Activated naive CD8-positive, alpha-beta T cell treated with anti-CD3 and anti-CD28 coated beads, Interleukin-2, amount 10 ng/mL, durations not matched to agents 7 days and 5 days (primary cell): ENCODE results near the gene SLC2A1. TPM values are rescaled to one million over a fixed set of nuclear protein-coding genes. Genes with fewer than 3 reads are reported as not detected.
"Not testable (repeated sequence)": the region's sequence is repeated elsewhere in the genome, so short reads cannot be mapped to it uniquely, and the experiment has no call there.

Source experiments
- ATAC-seq: fragments of 150-1000 bp; cut with Tn5 transposase; one replicate; pipeline ENCODE4 v1.10.0; 2021; ENCODE audit warnings: low read depth, moderate library complexity
- POLR2A ChIA-PET: fragments of 350-600 bp; sonication (Branson Sonifier 250); formaldehyde crosslinking; loops from one replicate; lab custom pipeline; 2021; ENCODE audit warnings: antibody characterized with exemption; lab: Charles Lee
- DNase-seq: peaks from one replicate; pipeline ENCODE4 v3.0.0; 2021
- H3K27ac Mint-ChIP-seq: one replicate; pipeline ENCODE4 v1.8.0; 2022; ENCODE audit warnings: mild to moderate bottlenecking, mixed read lengths
- H3K27me3 Mint-ChIP-seq: one replicate; pipeline ENCODE4 v1.8.0; 2022; ENCODE audit warnings: mild to moderate bottlenecking, moderate library complexity, mixed read lengths
- H3K36me3 Mint-ChIP-seq: one replicate; pipeline ENCODE4 v1.8.0; 2021; ENCODE audit warnings: mild to moderate bottlenecking, mixed read lengths
- H3K4me1 Mint-ChIP-seq: one replicate; pipeline ENCODE4 v1.8.0; 2021; ENCODE audit warnings: mixed read lengths
- H3K4me3 Mint-ChIP-seq: one replicate; pipeline ENCODE4 v1.8.0; 2022; ENCODE audit warnings: mild to moderate bottlenecking, moderate library complexity, mixed read lengths
- H3K9me3 Mint-ChIP-seq: one replicate; pipeline ENCODE4 v1.8.0; 2021; ENCODE audit warnings: mixed read lengths
- total RNA-seq, 2 experiments: library from RNA; stranded (reverse); gene quantifications; one replicate each; pipeline ENCODE4 v1.2.3, GENCODE V29; 2021

SLC2A1 gene
- total RNA-seq, 2 experiments from 2014 or later, result 80.8 to 82.3 TPM

GRCh38 chr1:42908046-42908445 lies 50.6 kb downstream of the SLC2A1 start:
- no peak for DNase-seq
- H3K36me3 Mint-ChIP-seq, result no peaks in the 10 kb centered on the region
- H3K27ac Mint-ChIP-seq, result no peak overlapping the region
- peaks cover 2% of the 10 kb centered on the region for H3K27me3 Mint-ChIP-seq
- H3K4me1 Mint-ChIP-seq, result no peaks in the 10 kb centered on the region
- ATAC-seq, result no peak
- H3K9me3 Mint-ChIP-seq, result no peaks in the 10 kb centered on the region
- no peak overlapping the region for H3K4me3 Mint-ChIP-seq
- POLR2A ChIA-PET, result no interaction called here

DNA sequence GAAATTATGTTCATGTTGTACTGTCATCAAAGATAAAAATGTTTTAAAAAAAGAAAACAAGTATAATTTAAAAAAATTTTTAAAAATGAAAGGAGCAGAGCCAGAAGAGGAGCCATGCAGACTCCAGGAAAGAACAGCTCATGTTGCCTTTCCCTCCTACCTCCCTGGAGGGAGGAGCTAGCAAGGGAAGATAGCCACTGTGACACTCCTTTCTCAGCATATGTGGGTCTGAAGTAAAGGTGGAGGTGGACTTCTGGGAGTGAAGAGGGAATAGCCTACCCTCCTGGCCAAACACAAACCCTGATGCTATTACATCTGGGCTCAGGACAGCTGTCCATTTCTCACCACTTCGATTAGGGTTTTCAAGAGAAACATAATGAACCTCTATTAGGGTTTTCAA lies 54.2 kb downstream of the SLC2A1 start:
- Mint-ChIP-seq H3K9me3 (no peaks in the 10 kb centered on the region), H3K27me3 (peaks cover 6% of the 10 kb centered on the region), H3K4me3 (no peak overlapping the region), H3K4me1 (no peaks in the 10 kb centered on the region), H3K27ac (no peak overlapping the region), H3K36me3 (no peaks in the 10 kb centered on the region)
- DNase-seq, result no peak
- POLR2A ChIA-PET, result interaction anchor here (1.0 kb wide), 1 partner anchor 58 kb away, joined by 3 read pairs; the partner anchor contains the start of gene ZNF691
- ATAC-seq, result no peak

- H3K4me3 Mint-ChIP-seq, DNase-seq, ATAC-seq, H3K36me3 Mint-ChIP-seq, H3K27ac Mint-ChIP-seq, H3K4me1 Mint-ChIP-seq, POLR2A ChIA-PET: not testable (repeated sequence)
- peaks cover 18% of the 10 kb centered on the region for H3K9me3 Mint-ChIP-seq
- H3K27me3 Mint-ChIP-seq, result peaks cover 36% of the 10 kb centered on the region
Observed at GRCh38 chr1:42899960-42900359, 58.7 kb downstream of the SLC2A1 start.

GRCh38 chr1:42891465-42892138 lies 67.1 kb downstream of the SLC2A1 start:
- POLR2A ChIA-PET, result no interaction called here
- peaks cover 21% of the 10 kb centered on the region for H3K27me3 Mint-ChIP-seq
- H3K27ac Mint-ChIP-seq, result no peak overlapping the region
- ATAC-seq (no peak), DNase-seq (no peak)
- H3K4me1 Mint-ChIP-seq, result no peaks in the 10 kb centered on the region
- H3K9me3 Mint-ChIP-seq, result peaks cover 2% of the 10 kb centered on the region
- no peak overlapping the region for H3K4me3 Mint-ChIP-seq
- no peaks in the 10 kb centered on the region for H3K36me3 Mint-ChIP-seq

- DNase-seq, result no peak
- Mint-ChIP-seq H3K4me1 (no peaks in the 10 kb centered on the region), H3K36me3 (no peaks in the 10 kb centered on the region), H3K4me3 (no peak overlapping the region), H3K27me3 (peaks cover 15% of the 10 kb centered on the region), H3K9me3 (no peaks in the 10 kb centered on the region), H3K27ac (no peak overlapping the region)
- POLR2A ChIA-PET, result no interaction called here
- ATAC-seq, result no peak
Observed at GRCh38 chr1:42889264-42889663, 69.4 kb downstream of the SLC2A1 start.

GRCh38 chr1:42888013-42888633 lies 70.5 kb downstream of the SLC2A1 start:
- Mint-ChIP-seq H3K27ac (no peak overlapping the region), H3K9me3 (no peaks in the 10 kb centered on the region), H3K36me3 (no peaks in the 10 kb centered on the region), H3K4me3 (no peak overlapping the region), H3K4me1 (no peaks in the 10 kb centered on the region), H3K27me3 (peaks cover 20% of the 10 kb centered on the region)
- no peak for DNase-seq
- no peak for ATAC-seq
- POLR2A ChIA-PET, result no interaction called here

DNA sequence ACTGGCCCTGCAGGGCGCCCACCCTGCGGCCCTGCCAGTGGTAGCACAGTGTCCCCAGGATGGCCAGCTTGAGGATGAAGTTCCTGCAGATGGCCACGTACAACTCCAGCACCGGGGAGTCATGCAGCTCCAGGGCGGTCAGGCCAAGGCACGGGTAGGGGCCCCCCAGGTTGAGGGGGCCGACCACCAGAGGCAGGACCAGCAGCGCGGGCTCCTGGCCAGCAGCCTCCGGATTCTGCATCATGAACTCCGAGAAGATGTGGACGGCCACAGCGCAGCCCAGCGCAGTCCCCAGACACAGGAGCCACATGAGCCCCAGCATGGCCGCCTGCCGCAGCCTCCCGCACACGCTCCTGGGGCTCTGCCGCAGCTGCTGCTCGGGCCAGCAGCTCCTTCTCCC lies 71.3 kb downstream of the SLC2A1 start:
- Mint-ChIP-seq H3K36me3 (no peaks in the 10 kb centered on the region), H3K27me3 (peaks cover 18% of the 10 kb centered on the region), H3K27ac (no peak overlapping the region), H3K4me3 (no peak overlapping the region), H3K4me1 (no peaks in the 10 kb centered on the region), H3K9me3 (no peaks in the 10 kb centered on the region)
- DNase-seq (no peak), ATAC-seq (no peak)
- POLR2A ChIA-PET, result no interaction called here

GRCh38 chr1:42886800-42887199 lies 71.9 kb downstream of the SLC2A1 start:
- POLR2A ChIA-PET, result no interaction called here
- no peaks in the 10 kb centered on the region for H3K36me3 Mint-ChIP-seq
- H3K9me3 Mint-ChIP-seq, result no peaks in the 10 kb centered on the region
- H3K4me3 Mint-ChIP-seq, result no peak overlapping the region
- peaks cover 20% of the 10 kb centered on the region for H3K27me3 Mint-ChIP-seq
- H3K4me1 Mint-ChIP-seq, result no peaks in the 10 kb centered on the region
- no peak overlapping the region for H3K27ac Mint-ChIP-seq
- ATAC-seq, result no peak
- DNase-seq, result no peak

DNA sequence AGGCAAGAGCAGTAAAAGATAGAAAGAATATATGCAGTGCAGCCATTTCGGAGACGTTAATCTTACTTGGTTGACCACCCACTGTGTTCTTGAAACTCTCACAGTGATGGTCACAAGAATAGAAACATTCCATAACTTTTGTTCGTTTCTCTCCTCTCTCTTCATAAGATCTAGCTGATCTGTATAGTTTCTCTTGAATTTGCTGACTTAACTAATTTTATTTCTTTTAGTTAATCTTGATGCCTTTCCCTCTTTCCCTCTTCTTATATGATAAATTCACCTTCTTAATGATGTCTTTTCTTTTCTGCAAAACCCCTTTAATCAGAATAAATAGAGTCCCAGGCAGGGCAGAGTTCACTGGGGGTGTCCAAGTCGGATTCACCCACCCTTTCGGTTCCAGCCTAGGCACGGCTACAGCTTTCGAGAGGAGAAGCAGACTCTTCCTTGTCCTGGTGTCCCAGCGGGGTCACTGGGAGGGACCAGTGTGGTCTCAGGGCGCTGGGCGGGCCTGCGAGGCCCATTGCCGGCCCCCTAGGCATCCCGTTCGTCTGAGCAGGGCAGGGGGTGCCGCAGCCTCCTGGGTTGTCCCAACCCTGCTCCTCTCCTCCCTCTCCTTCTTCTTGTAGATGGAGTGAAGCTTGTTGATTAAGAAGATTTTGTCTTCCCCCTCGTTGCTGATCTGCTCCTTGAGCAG lies 72.5 kb downstream of the SLC2A1 start:
- ATAC-seq, result no peak
- POLR2A ChIA-PET, result no interaction called here
- no peaks in the 10 kb centered on the region for H3K36me3 Mint-ChIP-seq

DNA sequence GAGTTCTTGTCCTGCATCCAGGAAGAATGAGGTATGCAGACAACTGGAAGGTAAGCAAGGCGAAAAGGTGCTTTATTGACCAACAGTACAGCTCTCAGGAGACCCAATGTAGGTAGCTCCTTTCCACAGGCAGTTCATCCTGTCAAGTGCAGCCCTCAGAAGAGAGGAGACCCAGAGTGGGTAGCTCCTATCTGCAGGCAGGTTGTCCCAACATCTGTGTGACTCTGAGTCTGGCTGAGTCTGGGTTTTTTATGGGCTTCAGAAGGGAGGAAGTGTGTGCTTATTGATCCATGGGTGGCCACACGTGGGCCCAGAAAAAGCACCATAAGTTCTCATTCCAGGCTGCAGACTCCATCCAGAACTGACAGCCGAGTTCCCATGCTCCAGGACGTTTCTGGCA lies 78.3 kb downstream of the SLC2A1 start:
- no peak for ATAC-seq
- no peak overlapping the region for H3K27ac Mint-ChIP-seq
- H3K4me3 Mint-ChIP-seq, result no peak overlapping the region
- H3K4me1 Mint-ChIP-seq, result no peaks in the 10 kb centered on the region
- DNase-seq, result no peak
- POLR2A ChIA-PET, result no interaction called here
- H3K36me3 Mint-ChIP-seq, result no peaks in the 10 kb centered on the region
- peaks cover 36% of the 10 kb centered on the region for H3K27me3 Mint-ChIP-seq
- H3K9me3 Mint-ChIP-seq, result peaks cover 1% of the 10 kb centered on the region

More for the DNA sequence above, 72.5 kb downstream of the SLC2A1 start:
- Mint-ChIP-seq H3K4me1 (no peaks in the 10 kb centered on the region), H3K9me3 (no peaks in the 10 kb centered on the region), H3K4me3 (no peak overlapping the region), H3K27ac (no peak overlapping the region), H3K27me3 (peaks cover 20% of the 10 kb centered on the region)
- no peak for DNase-seq

- no peak for DNase-seq
- Mint-ChIP-seq H3K36me3 (peaks cover 4% of the 10 kb centered on the region), H3K27me3 (peaks cover 23% of the 10 kb centered on the region), H3K4me3 (no peak overlapping the region), H3K27ac (no peak overlapping the region), H3K4me1 (peaks cover 4% of the 10 kb centered on the region), H3K9me3 (peaks cover 7% of the 10 kb centered on the region)
- no peak for ATAC-seq
- POLR2A ChIA-PET, result no interaction called here
Observed at GRCh38 chr1:42877380-42877779, 81.3 kb downstream of the SLC2A1 start.

DNA sequence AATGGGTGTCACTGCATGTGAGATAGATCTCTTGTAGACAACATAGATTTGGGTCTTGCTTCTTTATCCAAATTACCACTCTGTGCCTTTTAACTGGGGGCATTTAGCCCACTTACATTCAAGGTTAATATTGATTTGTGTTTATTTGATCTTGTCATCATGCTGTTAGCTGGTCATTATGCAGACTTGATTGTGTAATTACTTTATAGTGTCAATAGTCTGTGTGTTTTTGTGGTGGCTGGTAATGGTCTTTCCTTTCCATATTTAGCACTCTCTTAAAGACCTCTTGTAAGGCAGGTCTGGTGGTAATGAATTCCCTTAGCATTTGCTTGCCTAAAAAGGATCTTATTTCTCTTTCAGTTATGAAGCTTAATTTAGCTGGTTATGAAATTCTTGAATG lies 82.7 kb downstream of the SLC2A1 start:
- H3K9me3 Mint-ChIP-seq, result peaks cover 10% of the 10 kb centered on the region
- POLR2A ChIA-PET, result no interaction called here
- H3K4me1 Mint-ChIP-seq, result peaks cover 4% of the 10 kb centered on the region
- H3K27ac Mint-ChIP-seq, result no peak overlapping the region
- peaks cover 4% of the 10 kb centered on the region for H3K36me3 Mint-ChIP-seq
- no peak for ATAC-seq
- no peak overlapping the region for H3K4me3 Mint-ChIP-seq
- no peak for DNase-seq
- peaks cover 24% of the 10 kb centered on the region for H3K27me3 Mint-ChIP-seq
